Common myeloid progenitor, CD34-positive (primary cell): ENCODE results near the gene ATG16L2.

Experiments
- CTCF ChIA-PET: fragments of 350-600 bp; sonication (Branson Sonifier 250); formaldehyde crosslinking; loops from one replicate; lab custom pipeline; 2021; ENCODE audit warnings: antibody characterized with exemption; lab: Charles Lee
- POLR2A ChIA-PET: fragments of 350-600 bp; sonication (Branson Sonifier 250); formaldehyde crosslinking; loops from one replicate; lab custom pipeline; 2021; ENCODE audit warnings: antibody characterized with exemption; lab: Charles Lee
- DNase-seq, 3 donors: peaks; one replicate each; pipeline versions ENCODE4 v3.0.0 to v3.0.0-alpha.2; 2013
- H3K27ac ChIP-seq, 2 experiments: 1 replicate in 1 of 2; 2 replicates in 1 of 2; pipeline ENCODE4 v1.7.0; 2013; ENCODE audit warnings: inconsistent platforms in 2 of 2, low read length in 2 of 2, mild to moderate bottlenecking in 2 of 2, low read depth in 1 of 2, moderate library complexity in 1 of 2; ENCODE audit not compliant: severe bottlenecking in 2 of 2, insufficient read depth in 1 of 2, poor library complexity in 1 of 2
- H3K27me3 ChIP-seq, 5 experiments: replicated peaks in 2 of 5; 1 replicate in 3 of 5; 2 replicates in 2 of 5; pipeline versions ENCODE4 v1.6.1 to v1.7.0; 2013; ENCODE audit warnings: low read length in 4 of 5, mild to moderate bottlenecking in 2 of 5, moderate library complexity in 2 of 5, inconsistent platforms in 1 of 5; ENCODE audit not compliant: insufficient read depth in 5 of 5, control insufficient read depth in 4 of 5
- H3K36me3 ChIP-seq, 4 experiments: 1 replicate in 2 of 4; 2 replicates in 2 of 4; pipeline versions ENCODE4 v1.6.1 to v1.7.0; 2013; ENCODE audit warnings: low read length in 3 of 4, control low read depth in 1 of 4, mild to moderate bottlenecking in 1 of 4; ENCODE audit not compliant: control insufficient read depth in 4 of 4, insufficient read depth in 4 of 4
- H3K4me1 ChIP-seq, 4 experiments: 1 replicate in 3 of 4; 2 replicates in 1 of 4; pipeline versions ENCODE4 v1.6.1 to v1.7.1; 2013; ENCODE audit warnings: low read length in 3 of 4, mild to moderate bottlenecking in 3 of 4, control low read depth in 1 of 4, inconsistent platforms in 1 of 4, moderate library complexity in 1 of 4; ENCODE audit not compliant: control insufficient read depth in 4 of 4, insufficient read depth in 4 of 4; ENCODE audit errors: control extremely low read depth in 1 of 4
- H3K4me3 ChIP-seq, 7 experiments: 1 replicate in 4 of 7; 2 replicates in 3 of 7; pipeline versions ENCODE4 v1.5.1 to v1.7.0; 2013; ENCODE audit warnings: mild to moderate bottlenecking in 7 of 7, low read length in 6 of 7, moderate library complexity in 6 of 7, inconsistent platforms in 2 of 7, low read depth in 2 of 7, control low read depth in 1 of 7; ENCODE audit not compliant: insufficient read depth in 4 of 7, control insufficient read depth in 1 of 7; ENCODE audit errors: extremely low read depth in 1 of 7
- H3K9me3 ChIP-seq, 5 experiments: 1 replicate in 4 of 5; 2 replicates in 1 of 5; pipeline versions ENCODE4 v1.6.1 to v1.7.1; 2013; ENCODE audit warnings: low read length in 4 of 5, mild to moderate bottlenecking in 2 of 5, inconsistent platforms in 1 of 5, low read depth in 1 of 5, moderate library complexity in 1 of 5; ENCODE audit not compliant: control insufficient read depth in 4 of 5, insufficient read depth in 2 of 5; ENCODE audit errors: control extremely low read depth in 1 of 5
- WGBS: methylation state at CpG from one replicate; pipeline ENCODE4 v1.1.5; 2013; ENCODE audit not compliant: insufficient coverage; 5-methylcytosine and 5-hydroxymethylcytosine counted together

ATG16L2 gene

GRCh38 chr11:72832301-72833082, 18.3 kb downstream of the ATG16L2 start:
- CTCF ChIA-PET, result interaction anchor here (0.5 to 6.8 kb wide), 31 partner anchors 8 to 540 kb away, joined by 3 to 75 read pairs (median 4); partner anchors contain the start of genes ATG16L2 and STARD10
- peak overlapping the region in 1 of 2 experiments; percentile 60 for H3K27ac ChIP-seq

GRCh38 chr11:72833083-72833733, 19.0 kb downstream of the ATG16L2 start:
- no peaks in the 10 kb centered on the region for H3K27me3 ChIP-seq
- peak overlapping the region in 1 of 2 experiments; percentile 60 for H3K27ac ChIP-seq
- ChIA-PET CTCF (interaction anchor here (0.5 to 6.8 kb wide), 10 partner anchors 7 to 457 kb away, joined by 3 to 75 read pairs (median 9); partner anchors contain the start of gene ATG16L2), POLR2A (no interaction called here)
- no peak overlapping the region for H3K4me3 ChIP-seq
- no peak for DNase-seq
- no peaks in the 10 kb centered on the region for H3K9me3 ChIP-seq
- H3K36me3 ChIP-seq, result peaks cover 6 to 73% (median 51%) of the 10 kb centered on the region in 4 experiments
- peaks cover 0 to 11% (median 4%) of the 10 kb centered on the region in 4 experiments for H3K4me1 ChIP-seq
- 97% methylated on average over 5 of the region's 5 CpGs for WGBS

More at GRCh38 chr11:72832301-72833082, 18.3 kb downstream of the ATG16L2 start:
- peaks cover 6 to 70% (median 47%) of the 10 kb centered on the region in 4 experiments for H3K36me3 ChIP-seq
- H3K4me1 ChIP-seq, result peaks cover 0 to 11% (median 4%) of the 10 kb centered on the region in 4 experiments
- no peak for DNase-seq
- H3K9me3 ChIP-seq, result no peaks in the 10 kb centered on the region
- no peaks in the 10 kb centered on the region for H3K27me3 ChIP-seq
- POLR2A ChIA-PET, result interaction anchor here (1.5 kb wide), 1 partner anchor 20 kb away, joined by 5 read pairs; no protein-coding TSS in a partner anchor
- 86% methylated on average over 7 of the region's 9 CpGs for WGBS
- no peak overlapping the region for H3K4me3 ChIP-seq

- Histone ChIP-seq H3K36me3 (peaks cover 2 to 73% (median 51%) of the 10 kb centered on the region in 4 experiments), H3K4me1 (peaks cover 0 to 11% (median 4%) of the 10 kb centered on the region in 4 experiments), H3K9me3 (no peaks in the 10 kb centered on the region), H3K27ac (no peak overlapping the region), H3K27me3 (no peaks in the 10 kb centered on the region), H3K4me3 (no peak overlapping the region)
- no peak for DNase-seq
- ChIA-PET POLR2A (no interaction called here), CTCF (interaction anchor here (1.5 to 6.8 kb wide), 5 partner anchors 13 to 456 kb away, joined by 3 to 75 read pairs (median 13); no protein-coding TSS in a partner anchor)
- WGBS, result 92% methylated on average over 2 of the region's 8 CpGs
These were observed 19.7 kb downstream of the ATG16L2 start for GRCh38 chr11:72833811-72834493.

GRCh38 chr11:72834905-72835304, 20.7 kb downstream of the ATG16L2 start:
- Histone ChIP-seq H3K4me3 (no peak overlapping the region), H3K9me3 (no peaks in the 10 kb centered on the region), H3K27ac (peak overlapping the region in 1 of 2 experiments; percentile 50), H3K27me3 (no peaks in the 10 kb centered on the region), H3K4me1 (peaks cover 0 to 11% (median 4%) of the 10 kb centered on the region in 4 experiments), H3K36me3 (peaks cover 8 to 73% (median 50%) of the 10 kb centered on the region in 4 experiments)
- WGBS, result 89% methylated on average over 5 of the region's 5 CpGs
- peak in 2 of 3 donors; percentile 28 to 30 for DNase-seq
- ChIA-PET CTCF (interaction anchor here (0.7 to 6.8 kb wide), 2 partner anchors 111 to 343 kb away, joined by 3 to 75 read pairs; no protein-coding TSS in a partner anchor), POLR2A (no interaction called here)

GRCh38 chr11:72836111-72836510, 21.9 kb downstream of the ATG16L2 start:
- WGBS, result 90% methylated on average over 3 of the region's 4 CpGs
- peaks cover 0 to 11% (median 4%) of the 10 kb centered on the region in 4 experiments for H3K4me1 ChIP-seq

GRCh38 chr11:72838691-72839305, 24.6 kb downstream of the ATG16L2 start:
- POLR2A ChIA-PET, result no interaction called here
- no peak overlapping the region for H3K27ac ChIP-seq
- peaks cover 0 to 8% (median under 1%) of the 10 kb centered on the region in 4 experiments for H3K4me1 ChIP-seq
- H3K36me3 ChIP-seq, result peaks cover 19 to 84% (median 64%) of the 10 kb centered on the region in 4 experiments
- CTCF ChIA-PET, result interaction anchor here (1.0 to 4.0 kb wide), 3 partner anchors 8 to 340 kb away, joined by 3 to 30 read pairs (median 4); no protein-coding TSS in a partner anchor
- no peak for DNase-seq
- WGBS, result 100% methylated on average over 3 of the region's 4 CpGs
- no peaks in the 10 kb centered on the region for H3K9me3 ChIP-seq
- H3K27me3 ChIP-seq, result no peaks in the 10 kb centered on the region
- no peak overlapping the region for H3K4me3 ChIP-seq

More at GRCh38 chr11:72836111-72836510, 21.9 kb downstream of the ATG16L2 start:
- ChIA-PET CTCF (interaction anchor here (0.5 to 6.8 kb wide), 4 partner anchors 35 to 342 kb away, joined by 3 to 75 read pairs (median 4); partner anchors contain the start of gene STARD10), POLR2A (interaction anchor here (0.7 to 0.9 kb wide), 2 partner anchors 111 to 143 kb away, joined by 4 to 5 read pairs; no protein-coding TSS in a partner anchor)
- Histone ChIP-seq H3K27ac (no peak overlapping the region), H3K36me3 (peaks cover 8 to 72% (median 47%) of the 10 kb centered on the region in 4 experiments), H3K9me3 (no peaks in the 10 kb centered on the region), H3K27me3 (no peaks in the 10 kb centered on the region), H3K4me3 (no peak overlapping the region)
- DNase-seq, result no peak
